Hepatocyte (in vitro differentiated cells): ENCODE results near the gene JDP2.

Source experiments
- EZH2phosphoT487 ChIP-seq: fragments of 200-600 bp; sonication (generic); IDR thresholded peaks from one replicate; pipeline ENCODE4 v1.6.1; 2018; ENCODE audit warnings: antibody characterized with exemption, mild to moderate bottlenecking, low read depth, moderate library complexity; ENCODE audit not compliant: unreplicated experiment, severe bottlenecking
- TF ChIP-seq, protein P1 (sequence below): fragments of 200-600 bp; sonication (generic); IDR thresholded peaks from 2 replicates; pipeline ENCODE4 v1.5.1; 2016; ENCODE audit warnings: antibody characterized with exemption, mild to moderate bottlenecking; ENCODE audit not compliant: poor library complexity

DNA sequence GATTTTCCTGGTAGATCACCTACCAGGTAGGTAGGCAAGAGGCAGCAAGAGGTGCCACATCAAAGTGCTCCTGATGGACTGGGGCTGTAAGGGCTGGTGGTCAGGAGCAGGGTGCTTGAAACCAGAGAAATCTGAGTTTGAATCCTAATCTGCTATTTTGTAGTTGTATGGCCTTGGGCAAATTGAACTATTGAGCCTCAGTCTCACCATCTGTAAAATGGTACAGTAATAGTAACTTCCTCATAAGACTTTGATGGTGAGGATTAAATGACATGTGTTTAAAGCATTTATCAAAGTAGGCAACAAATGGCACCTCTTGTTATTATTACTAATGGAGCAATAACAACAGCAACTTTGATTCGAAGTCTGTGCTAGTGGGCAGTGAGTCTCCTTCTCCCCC, 32.0 kb downstream of the JDP2 start:
- TF ChIP-seq, protein P1, sequence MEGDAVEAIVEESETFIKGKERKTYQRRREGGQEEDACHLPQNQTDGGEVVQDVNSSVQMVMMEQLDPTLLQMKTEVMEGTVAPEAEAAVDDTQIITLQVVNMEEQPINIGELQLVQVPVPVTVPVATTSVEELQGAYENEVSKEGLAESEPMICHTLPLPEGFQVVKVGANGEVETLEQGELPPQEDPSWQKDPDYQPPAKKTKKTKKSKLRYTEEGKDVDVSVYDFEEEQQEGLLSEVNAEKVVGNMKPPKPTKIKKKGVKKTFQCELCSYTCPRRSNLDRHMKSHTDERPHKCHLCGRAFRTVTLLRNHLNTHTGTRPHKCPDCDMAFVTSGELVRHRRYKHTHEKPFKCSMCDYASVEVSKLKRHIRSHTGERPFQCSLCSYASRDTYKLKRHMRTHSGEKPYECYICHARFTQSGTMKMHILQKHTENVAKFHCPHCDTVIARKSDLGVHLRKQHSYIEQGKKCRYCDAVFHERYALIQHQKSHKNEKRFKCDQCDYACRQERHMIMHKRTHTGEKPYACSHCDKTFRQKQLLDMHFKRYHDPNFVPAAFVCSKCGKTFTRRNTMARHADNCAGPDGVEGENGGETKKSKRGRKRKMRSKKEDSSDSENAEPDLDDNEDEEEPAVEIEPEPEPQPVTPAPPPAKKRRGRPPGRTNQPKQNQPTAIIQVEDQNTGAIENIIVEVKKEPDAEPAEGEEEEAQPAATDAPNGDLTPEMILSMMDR, result no peak
- TF ChIP-seq EZH2phosphoT487, result no peak
